H9 (cell line): ENCODE data around the gene PET100. TPM values are rescaled to one million over a fixed set of nuclear protein-coding genes. Genes with fewer than 3 reads are reported as not detected.

ENCODE experiments used
- DNase-seq: peaks from one replicate; pipeline ENCODE4 v3.0.0-alpha.2; 2017
- H2AFZ ChIP-seq: one replicate; pipeline ENCODE4 v1.6.1; 2013; ENCODE audit warnings: mild to moderate bottlenecking, low read length, control low read depth, moderate library complexity
- H2AK5ac ChIP-seq: 2 replicates; pipeline ENCODE4 v1.6.1; 2013; ENCODE audit warnings: low read length, control low read depth, mixed read lengths; ENCODE audit not compliant: insufficient read length
- H2BK120ac ChIP-seq: one replicate; pipeline ENCODE4 v1.6.1; 2013; ENCODE audit warnings: low read depth, mild to moderate bottlenecking, low read length, control low read depth, inconsistent platforms; ENCODE audit not compliant: poor library complexity, severe bottlenecking
- H2BK12ac ChIP-seq: 2 replicates; pipeline ENCODE4 v1.6.1; 2013; ENCODE audit warnings: low read length, control low read depth, mixed read lengths, low read depth; ENCODE audit not compliant: insufficient read length
- H2BK15ac ChIP-seq: 2 replicates; pipeline ENCODE4 v1.6.1; 2013; ENCODE audit warnings: low read depth, low read length, control low read depth
- H2BK20ac ChIP-seq: one replicate; pipeline ENCODE4 v1.6.1; 2013; ENCODE audit warnings: low read depth, mild to moderate bottlenecking, low read length, control low read depth, inconsistent platforms; ENCODE audit not compliant: poor library complexity, severe bottlenecking
- H2BK5ac ChIP-seq: 2 replicates; pipeline ENCODE4 v1.6.1; 2013; ENCODE audit warnings: low read length, control low read depth, mixed read lengths; ENCODE audit not compliant: insufficient read length
- H3K14ac ChIP-seq: 2 replicates; pipeline ENCODE4 v1.6.1; 2013; ENCODE audit warnings: low read length, control low read depth; ENCODE audit not compliant: insufficient read depth
- H3K18ac ChIP-seq: 2 replicates; pipeline ENCODE4 v1.6.1; 2013; ENCODE audit warnings: low read depth, mild to moderate bottlenecking, mixed read lengths, low read length, control low read depth; ENCODE audit not compliant: insufficient read length
- H3K23ac ChIP-seq: 2 replicates; pipeline ENCODE4 v1.6.1; 2013; ENCODE audit warnings: low read length, control low read depth, mixed read lengths, low read depth; ENCODE audit not compliant: insufficient read length
- H3K23me2 ChIP-seq: 2 replicates; pipeline ENCODE4 v1.6.1; 2013; ENCODE audit warnings: low read depth, mild to moderate bottlenecking, mixed read lengths, low read length, control low read depth; ENCODE audit not compliant: insufficient read length, poor library complexity, severe bottlenecking
- H3K27ac ChIP-seq: 2 replicates; pipeline ENCODE4 v1.5.1; 2013; ENCODE audit warnings: low read length, control low read depth, mixed read lengths, low read depth; ENCODE audit not compliant: insufficient read length
- H3K27me3 ChIP-seq: 2 replicates; pipeline ENCODE4 v1.6.1; 2013; ENCODE audit warnings: low read length, control low read depth, inconsistent platforms; ENCODE audit not compliant: insufficient read depth
- H3K4ac ChIP-seq: 2 replicates; pipeline ENCODE4 v1.6.1; 2013; ENCODE audit warnings: low read depth, mild to moderate bottlenecking, control low read depth, inconsistent platforms, low read length, moderate library complexity
- H3K4me1 ChIP-seq: 2 replicates; pipeline ENCODE4 v1.6.1; 2013; ENCODE audit warnings: low read length, control low read depth, inconsistent platforms; ENCODE audit not compliant: insufficient read depth
- H3K4me2 ChIP-seq: 2 replicates; pipeline ENCODE4 v1.6.1; 2013; ENCODE audit warnings: low read length, control low read depth, mixed read lengths; ENCODE audit not compliant: insufficient read length, insufficient read depth
- H3K56ac ChIP-seq: 2 replicates; pipeline ENCODE4 v1.6.1; 2013; ENCODE audit warnings: low read depth, mild to moderate bottlenecking, mixed read lengths, low read length, control low read depth; ENCODE audit not compliant: insufficient read length
- H3K79me1 ChIP-seq: 2 replicates; pipeline ENCODE4 v1.6.1; 2013; ENCODE audit warnings: low read depth, mild to moderate bottlenecking, moderate library complexity, low read length, control low read depth, inconsistent platforms; ENCODE audit not compliant: insufficient read depth, poor library complexity, severe bottlenecking
- H3K79me2 ChIP-seq: 2 replicates; pipeline ENCODE4 v1.6.1; 2013; ENCODE audit warnings: low read length, control low read depth, inconsistent platforms; ENCODE audit not compliant: insufficient read depth
- H3K9ac ChIP-seq: 2 replicates; pipeline ENCODE4 v1.6.1; 2013; ENCODE audit warnings: low read length, control low read depth, mixed read lengths; ENCODE audit not compliant: insufficient read length; ENCODE audit errors: extremely low read depth
- H3K9me3 ChIP-seq: one replicate; pipeline ENCODE4 v1.6.1; 2013; ENCODE audit warnings: low read depth, low read length, inconsistent platforms; ENCODE audit not compliant: control insufficient read depth
- H3T11ph ChIP-seq: one replicate; pipeline ENCODE4 v1.6.1; 2013; ENCODE audit warnings: mild to moderate bottlenecking, low read length, control low read depth, inconsistent platforms
- H4K20me1 ChIP-seq: one replicate; pipeline ENCODE4 v1.6.1; 2013; ENCODE audit not compliant: control insufficient read depth, insufficient read length, insufficient read depth
- H4K5ac ChIP-seq: 2 replicates; pipeline ENCODE4 v1.6.1; 2013; ENCODE audit warnings: low read depth, mild to moderate bottlenecking, mixed read lengths, low read length, control low read depth; ENCODE audit not compliant: insufficient read length
- H4K8ac ChIP-seq: replicated peaks from 2 replicates; pipeline ENCODE4 v1.6.1; 2013; ENCODE audit warnings: low read length, control low read depth, mixed read lengths, low read depth; ENCODE audit not compliant: insufficient read length
- H4K91ac ChIP-seq: 2 replicates; pipeline ENCODE4 v1.6.1; 2013; ENCODE audit warnings: low read depth, mild to moderate bottlenecking, moderate library complexity, mixed read lengths, low read length, control low read depth; ENCODE audit not compliant: insufficient read length
- H3K27ac Mint-ChIP-seq, 3 experiments: 2 replicates in 2 of 3; 3 replicates in 1 of 3; pipeline ENCODE4 v1.8.0; 2020 to 2021; ENCODE audit warnings: mixed read lengths in 3 of 3, mild to moderate bottlenecking in 1 of 3, moderate library complexity in 1 of 3
- H3K27me3 Mint-ChIP-seq: 2 replicates; pipeline ENCODE4 v1.8.0; 2021; ENCODE audit warnings: low read depth, mild to moderate bottlenecking, moderate library complexity, mixed read lengths
- H3K36me3 Mint-ChIP-seq, 3 experiments: 2 replicates in 2 of 3; 3 replicates in 1 of 3; pipeline ENCODE4 v1.8.0; 2020 to 2021; ENCODE audit warnings: low read depth in 3 of 3, mixed read lengths in 3 of 3; ENCODE audit not compliant: insufficient read depth in 1 of 3
- H3K4me1 Mint-ChIP-seq, 2 experiments: 2 replicates each; pipeline ENCODE4 v1.8.0; 2020; ENCODE audit warnings: mixed read lengths in 2 of 2
- H3K4me3 Mint-ChIP-seq, 2 experiments: 2 replicates in 1 of 2; 3 replicates in 1 of 2; pipeline ENCODE4 v1.8.0; 2020 to 2021; ENCODE audit warnings: mild to moderate bottlenecking in 2 of 2, mixed read lengths in 2 of 2, moderate library complexity in 1 of 2
- H3K9me3 Mint-ChIP-seq, 2 experiments: 2 replicates in 1 of 2; 3 replicates in 1 of 2; pipeline ENCODE4 v1.8.0; 2020; ENCODE audit warnings: mild to moderate bottlenecking in 2 of 2, mixed read lengths in 2 of 2, moderate library complexity in 1 of 2
- CTCF ChIP-seq: fragments of 200-600 bp; sonication (generic); conservative IDR thresholded peaks from 3 replicates; pipeline ENCODE4 v1.8.0; 2021; ENCODE audit warnings: antibody characterized with exemption, mild to moderate bottlenecking
- WGBS: extraction: QIAGEN DNeasy Blood & Tissue Kit; methylation state at CpG from one replicate; pipeline ENCODE4 v1.1.7; 2013; ENCODE audit warnings: missing lambda C conversion rate, low lambda C conversion rate, mixed read lengths; ENCODE audit not compliant: insufficient read length; ENCODE audit errors: extremely low coverage; 5-methylcytosine and 5-hydroxymethylcytosine counted together
- total RNA-seq: library from RNA; stranded (reverse); gene quantifications from 2 replicates; pipeline ENCODE4 v1.2.1, GENCODE V29; 2021

The PET100 gene
- total RNA-seq, 1 experiment from 2014 or later: 129 TPM

- peaks cover 1 to 7% of the 10 kb centered on the region in 2 experiments; a peak in 3 of 4 replicates for H3K4me1 Mint-ChIP-seq
- H3K4me2 ChIP-seq: no peak overlapping the region
- H2BK120ac ChIP-seq: no peak overlapping the region
- no peak overlapping the region for H4K91ac ChIP-seq
- no peak overlapping the region for H2AFZ ChIP-seq
- no peaks in the 10 kb centered on the region for H4K20me1 ChIP-seq
- no peak overlapping the region for H3K14ac ChIP-seq
- H3K4ac ChIP-seq: no peak overlapping the region
- peaks cover 2% of the 10 kb centered on the region for H3K79me1 ChIP-seq
- H3K9me3 ChIP-seq: no peaks in the 10 kb centered on the region
- no peak overlapping the region for H2BK5ac ChIP-seq
- H3K27me3 ChIP-seq: peaks cover 16% of the 10 kb centered on the region; the same call in 1 of the 2 replicates
- H3K27ac ChIP-seq: no peak overlapping the region
- peaks cover 7 to 17% (median 13%) of the 10 kb centered on the region in 3 experiments; a peak in 6 of 7 replicates for H3K36me3 Mint-ChIP-seq
- peaks cover 30% of the 10 kb centered on the region for H3K27me3 Mint-ChIP-seq
- no peak overlapping the region for H2AK5ac ChIP-seq
- H4K5ac ChIP-seq: no peak overlapping the region
- H2BK20ac ChIP-seq: no peak overlapping the region
- no peaks in the 10 kb centered on the region; the same call in 1 of the 2 replicates for H3K79me2 ChIP-seq
- H3K9me3 Mint-ChIP-seq: no peaks in the 10 kb centered on the region
- no peak overlapping the region for H2BK12ac ChIP-seq
- no peak overlapping the region for H3K27ac Mint-ChIP-seq
- peak overlapping the region in 1 of 2 experiments; percentile 81; a peak in 1 of 5 replicates for H3K4me3 Mint-ChIP-seq
- no peak overlapping the region for H3K18ac ChIP-seq
- no peak overlapping the region for H3K56ac ChIP-seq
- no peak overlapping the region for H4K8ac ChIP-seq
- H3K23me2 ChIP-seq: no peaks in the 10 kb centered on the region
- DNase-seq: no peak
- H3K4me1 ChIP-seq: no peaks in the 10 kb centered on the region
- TF ChIP-seq CTCF: no peak
- H3T11ph ChIP-seq: no peak overlapping the region
- H3K9ac ChIP-seq: no peak overlapping the region
- H2BK15ac ChIP-seq: no peak overlapping the region
- no peak overlapping the region for H3K23ac ChIP-seq
- no CpG with 5 or more reads among the region's 6 CpGs for WGBS
Observed at GRCh38 chr19:7635670-7636069, 6.1 kb downstream of the PET100 start.
